Upper lobe of left lung (tissue), 6 donors: ENCODE results near the gene ADAMTSL3. TPM values are rescaled to one million over a fixed set of nuclear protein-coding genes. Genes with fewer than 3 reads are reported as not detected.

ENCODE experiments used
- ATAC-seq, 2 donors: fragments of 200-7000 bp; cut with Tn5 transposase; one replicate each; pipeline ENCODE4 v1.9.1; 2022; ENCODE audit warnings: mild to moderate bottlenecking in 2 of 2, moderate library complexity in 2 of 2; ENCODE audit not compliant: low FRiP score in 2 of 2
- DNase-seq, 2 donors: peaks; one replicate each; pipeline ENCODE4 v3.0.0-alpha.2; 2019 to 2020
- H3K27ac ChIP-seq, 4 donors: fragments of 200-600 bp; sonication (generic); one replicate each; pipeline ENCODE4 v1.5.1; 2016 to 2019
- H3K27me3 ChIP-seq, 4 donors: fragments of 200-600 bp; sonication (generic); one replicate each; pipeline ENCODE4 v1.5.1; 2017 to 2019
- H3K36me3 ChIP-seq, 4 donors: fragments of 200-600 bp; sonication (generic); one replicate each; pipeline ENCODE4 v1.5.1; 2016 to 2019
- H3K4me1 ChIP-seq, 4 donors: fragments of 200-600 bp; sonication (generic); one replicate each; pipeline ENCODE4 v1.5.1; 2018 to 2019
- H3K4me3 ChIP-seq, 4 donors: fragments of 200-600 bp; sonication (generic); one replicate each; pipeline ENCODE4 v1.5.1; 2017 to 2019; ENCODE audit warnings: mild to moderate bottlenecking in 2 of 4, moderate library complexity in 1 of 4
- H3K9me3 ChIP-seq, 4 donors: fragments of 200-600 bp; sonication (generic); one replicate each; pipeline ENCODE4 v1.5.1; 2018 to 2019
- CTCF ChIP-seq, 6 experiments: fragments of 450-650 bp in 4 of 6; fragments of 200-600 bp in 2 of 6; sonication (generic) in 2 of 6; IDR thresholded peaks; one replicate each; pipeline ENCODE4 v1.5.1; 2016 to 2019; ENCODE audit warnings: antibody characterized with exemption in 6 of 6
- EP300 ChIP-seq, 4 donors: sonication (generic); formaldehyde crosslinking; IDR thresholded peaks; one replicate each; pipeline ENCODE4 v1.5.1; 2017; ENCODE audit warnings: antibody characterized with exemption in 4 of 4, control low read depth in 2 of 4
- POLR2A ChIP-seq, 4 donors: fragments of 450-650 bp; IDR thresholded peaks; one replicate each; pipeline ENCODE4 v1.5.1; 2016 to 2017; ENCODE audit warnings: antibody characterized with exemption in 4 of 4, mild to moderate bottlenecking in 2 of 4
- POLR2AphosphoS5 ChIP-seq, 2 donors: sonication (generic); formaldehyde crosslinking; IDR thresholded peaks; one replicate each; pipeline ENCODE4 v1.5.1; 2017; ENCODE audit warnings: antibody characterized with exemption in 2 of 2
- WGBS, 2 donors: methylation state at CpG; one replicate each; pipeline ENCODE4 v1.1.5; 2017 to 2018; 5-methylcytosine and 5-hydroxymethylcytosine counted together
- total RNA-seq, 6 donors: library from RNA; depleted of rRNA in 4 of 6; stranded (reverse); fragments of >200 nt in 4 of 6; gene quantifications; one replicate each; pipeline versions ENCODE4 v1.1.0 to v1.2.1, GENCODE V29; 2016 to 2021
- donor health status: DM: no; HTN: no; CAD: no; lungs with moderate emphysema.
- donor health status: DM: no; HTN: yes; CAD: no; lungs with severe emphysema.

The ADAMTSL3 gene
- total RNA-seq, 6 donors from 2014 or later, result 8.8 to 22.2 (median 11.7) TPM

GRCh38 chr15:83928878-83929418 is 275.0 kb downstream of the ADAMTSL3 start:
- Histone ChIP-seq H3K36me3 (no peaks in the 10 kb centered on the region), H3K4me3 (no peak overlapping the region), H3K9me3 (no peaks in the 10 kb centered on the region), H3K27ac (no peak overlapping the region), H3K27me3 (no peaks in the 10 kb centered on the region), H3K4me1 (peaks cover 0 to 12% (median 6%) of the 10 kb centered on the region in 4 donors)
- WGBS, 2 donors, result 68 to 69% methylated on average over 5 of the region's 5 CpGs
- TF ChIP-seq POLR2AphosphoS5 (IDR thresholded peaks at IDR 0.05) (no peak), POLR2A (IDR thresholded peaks at IDR 0.05) (no peak), CTCF (IDR thresholded peaks at IDR 0.05) (no peak), EP300 (IDR thresholded peaks at IDR 0.05) (no peak)
- ATAC-seq, result no peak
- DNase-seq, result no peak

GRCh38 chr15:83929619-83930018 is 275.7 kb downstream of the ADAMTSL3 start:
- TF ChIP-seq EP300 (IDR thresholded peaks at IDR 0.05), result no peak
- TF ChIP-seq POLR2AphosphoS5 (IDR thresholded peaks at IDR 0.05), result no peak
- no peak for TF ChIP-seq CTCF (IDR thresholded peaks at IDR 0.05)
- no peak for TF ChIP-seq POLR2A (IDR thresholded peaks at IDR 0.05)
- ATAC-seq (no peak), DNase-seq (no peak)
- Histone ChIP-seq H3K4me3 (no peak overlapping the region), H3K36me3 (no peaks in the 10 kb centered on the region), H3K27ac (no peak overlapping the region), H3K9me3 (no peaks in the 10 kb centered on the region), H3K4me1 (peaks cover 0 to 12% (median 6%) of the 10 kb centered on the region in 4 donors), H3K27me3 (no peaks in the 10 kb centered on the region)
- 81 to 100% methylated on average over 1 of the region's 1 CpG for WGBS, 2 donors

GRCh38 chr15:83930392-83931212 is 276.7 kb downstream of the ADAMTSL3 start:
- Histone ChIP-seq H3K9me3 (no peaks in the 10 kb centered on the region), H3K4me3 (no peak overlapping the region), H3K27ac (no peak overlapping the region), H3K4me1 (peaks cover 0 to 12% (median 6%) of the 10 kb centered on the region in 4 donors), H3K36me3 (no peaks in the 10 kb centered on the region), H3K27me3 (no peaks in the 10 kb centered on the region)
- ATAC-seq (peak; percentile 46 to 68), DNase-seq (no peak)
- TF ChIP-seq POLR2A (IDR thresholded peaks at IDR 0.05) (no peak), CTCF (IDR thresholded peaks at IDR 0.05) (no peak), EP300 (IDR thresholded peaks at IDR 0.05) (no peak), POLR2AphosphoS5 (IDR thresholded peaks at IDR 0.05) (no peak)

- Histone ChIP-seq H3K27me3 (no peaks in the 10 kb centered on the region), H3K4me3 (no peak overlapping the region), H3K4me1 (peaks cover 0 to 8% (median 6%) of the 10 kb centered on the region in 4 donors), H3K27ac (no peak overlapping the region), H3K9me3 (no peaks in the 10 kb centered on the region), H3K36me3 (no peaks in the 10 kb centered on the region)
- 88 to 90% methylated on average over 1 of the region's 1 CpG for WGBS, 2 donors
- ATAC-seq, result no peak
- no peak for DNase-seq
- TF ChIP-seq POLR2A (IDR thresholded peaks at IDR 0.05), result no peak
- no peak for TF ChIP-seq CTCF (IDR thresholded peaks at IDR 0.05)
- TF ChIP-seq EP300 (IDR thresholded peaks at IDR 0.05), result no peak
- TF ChIP-seq POLR2AphosphoS5 (IDR thresholded peaks at IDR 0.05), result no peak
These were observed 281.9 kb downstream of the ADAMTSL3 start for GRCh38 chr15:83935774-83936173.
